NCI-H2029 treated with DMSO at 0.1 percent for 48 hours (cell line): Measurements from ENCODE around the gene INSIG2.

Experiments
- DNase-seq: peaks from one replicate; lab custom pipeline; 2025; lab: John Stamatoyannopoulos, UW

Gene INSIG2

GRCh38 chr2:118102433-118103082 lies 14.3 kb downstream of the INSIG2 start:
- no peak for DNase-seq

- DNase-seq, result no peak
These were observed 16.0 kb downstream of the INSIG2 start for GRCh38 chr2:118103951-118104940.

GRCh38 chr2:118105497-118105896 lies 17.2 kb downstream of the INSIG2 start:
- DNase-seq, result no peak

- DNase-seq, result no peak
These were observed 18.7 kb downstream of the INSIG2 start for GRCh38 chr2:118106926-118107325.

GRCh38 chr2:118110310-118110709 lies 22.0 kb downstream of the INSIG2 start:
- DNase-seq, result no peak

GRCh38 chr2:118110991-118111390 lies 22.7 kb downstream of the INSIG2 start:
- DNase-seq, result no peak

GRCh38 chr2:118112771-118113334 lies 24.6 kb downstream of the INSIG2 start:
- DNase-seq, result no peak

- DNase-seq, result no peak
These were observed 26.6 kb downstream of the INSIG2 start for GRCh38 chr2:118114863-118115262.

- no peak for DNase-seq
These were observed 27.5 kb downstream of the INSIG2 start for GRCh38 chr2:118115761-118116160.

GRCh38 chr2:118118479-118118878 lies 30.2 kb downstream of the INSIG2 start:
- no peak for DNase-seq

- DNase-seq, result no peak
These were observed 31.0 kb downstream of the INSIG2 start for GRCh38 chr2:118119158-118119727.

GRCh38 chr2:118119761-118120400 lies 31.6 kb downstream of the INSIG2 start:
- DNase-seq, result no peak

GRCh38 chr2:118120401-118120780 lies 32.1 kb downstream of the INSIG2 start:
- DNase-seq, result no peak

GRCh38 chr2:118121101-118121500 lies 32.8 kb downstream of the INSIG2 start:
- DNase-seq, result no peak

- no peak for DNase-seq
These were observed 33.8 kb downstream of the INSIG2 start for GRCh38 chr2:118121986-118122524.

GRCh38 chr2:118122594-118123281 lies 34.5 kb downstream of the INSIG2 start:
- DNase-seq, result no peak

- DNase-seq, result no peak
These were observed 35.4 kb downstream of the INSIG2 start for GRCh38 chr2:118123561-118124232.

GRCh38 chr2:118124288-118124891 lies 36.1 kb downstream of the INSIG2 start:
- DNase-seq, result no peak

- DNase-seq, result no peak
These were observed 39.0 kb downstream of the INSIG2 start for GRCh38 chr2:118127250-118127649.

GRCh38 chr2:118128826-118129225 lies 40.6 kb downstream of the INSIG2 start:
- no peak for DNase-seq
